Mesodermal cell (in vitro differentiated cells): ENCODE measurements around the gene EMID1.

Experiments
- H3K27ac ChIP-seq: 2 replicates; pipeline ENCODE4 v1.7.0; 2013; ENCODE audit warnings: mild to moderate bottlenecking, low read depth, low read length, moderate library complexity; ENCODE audit not compliant: severe bottlenecking
- H3K36me3 ChIP-seq: 2 replicates; pipeline ENCODE4 v1.7.1; 2013; ENCODE audit warnings: mild to moderate bottlenecking, low read length, moderate library complexity; ENCODE audit not compliant: control insufficient read depth, insufficient read depth
- H3K4me1 ChIP-seq: one replicate; pipeline ENCODE4 v1.7.1; 2013; ENCODE audit warnings: mild to moderate bottlenecking, low read length; ENCODE audit not compliant: insufficient read depth, control insufficient read depth, poor library complexity, severe bottlenecking
- H3K4me3 ChIP-seq: 2 replicates; pipeline ENCODE4 v1.7.0; 2013; ENCODE audit warnings: low read length, control low read depth, mild to moderate bottlenecking; ENCODE audit not compliant: insufficient read depth, poor library complexity, severe bottlenecking; ENCODE audit errors: extremely low read depth
- H3K9me3 ChIP-seq: 2 replicates; pipeline ENCODE4 v1.7.1; 2013; ENCODE audit warnings: mild to moderate bottlenecking, low read length, moderate library complexity; ENCODE audit not compliant: control insufficient read depth
- WGBS, 2 experiments: methylation state at CpG; one replicate each; pipeline ENCODE4 v1.1.5; 2013; ENCODE audit warnings: missing lambda C conversion rate in 2 of 2; ENCODE audit not compliant: insufficient coverage in 2 of 2; 5-methylcytosine and 5-hydroxymethylcytosine counted together

EMID1 gene

GRCh38 chr22:29308791-29309262 is 103.1 kb downstream of the EMID1 start:
- H3K36me3 ChIP-seq = peaks cover 22% of the 10 kb centered on the region
- no peak overlapping the region for H3K4me3 ChIP-seq
- 80 to 82% methylated on average over 5 to 13 of the region's 13 CpGs for WGBS, 2 experiments
- H3K27ac ChIP-seq = no peak overlapping the region
- peaks cover 21% of the 10 kb centered on the region for H3K4me1 ChIP-seq
- no peaks in the 10 kb centered on the region for H3K9me3 ChIP-seq
